NB4 (cell line): ENCODE results near the gene RELB.

Experiments
- CTCF ChIP-seq: IDR thresholded peaks from one replicate; pipeline ENCODE4 v1.5.1; 2012; ENCODE audit warnings: low read depth, low read length
- POLR2A ChIP-seq: IDR thresholded peaks from 2 replicates; pipeline ENCODE4 v1.6.1; 2011; ENCODE audit warnings: mild to moderate bottlenecking; ENCODE audit not compliant: insufficient read length; ENCODE audit errors: extremely low read depth

- TF ChIP-seq POLR2A = no peak
- no peak for TF ChIP-seq CTCF
Measured at GRCh38 chr19:44993526-44993925, 7.7 kb upstream of the RELB start.
